GM18868 (cell line): ENCODE results near the gene SLU7.
"Not testable (repeated sequence)": the region's sequence is repeated elsewhere in the genome, so short reads cannot be mapped to it uniquely, and the experiment has no call there.

Experiments
- ATAC-seq: cut with Tn5 transposase; IDR thresholded peaks from one replicate; pipeline ENCODE4 v1.9.1; 2021; ENCODE audit warnings: mild to moderate bottlenecking, moderate library complexity; ENCODE audit not compliant: unreplicated experiment

Gene SLU7

GRCh38 chr5:160451281-160451680 is 32.4 kb upstream of the SLU7 start:
- ATAC-seq, result no peak

DNA sequence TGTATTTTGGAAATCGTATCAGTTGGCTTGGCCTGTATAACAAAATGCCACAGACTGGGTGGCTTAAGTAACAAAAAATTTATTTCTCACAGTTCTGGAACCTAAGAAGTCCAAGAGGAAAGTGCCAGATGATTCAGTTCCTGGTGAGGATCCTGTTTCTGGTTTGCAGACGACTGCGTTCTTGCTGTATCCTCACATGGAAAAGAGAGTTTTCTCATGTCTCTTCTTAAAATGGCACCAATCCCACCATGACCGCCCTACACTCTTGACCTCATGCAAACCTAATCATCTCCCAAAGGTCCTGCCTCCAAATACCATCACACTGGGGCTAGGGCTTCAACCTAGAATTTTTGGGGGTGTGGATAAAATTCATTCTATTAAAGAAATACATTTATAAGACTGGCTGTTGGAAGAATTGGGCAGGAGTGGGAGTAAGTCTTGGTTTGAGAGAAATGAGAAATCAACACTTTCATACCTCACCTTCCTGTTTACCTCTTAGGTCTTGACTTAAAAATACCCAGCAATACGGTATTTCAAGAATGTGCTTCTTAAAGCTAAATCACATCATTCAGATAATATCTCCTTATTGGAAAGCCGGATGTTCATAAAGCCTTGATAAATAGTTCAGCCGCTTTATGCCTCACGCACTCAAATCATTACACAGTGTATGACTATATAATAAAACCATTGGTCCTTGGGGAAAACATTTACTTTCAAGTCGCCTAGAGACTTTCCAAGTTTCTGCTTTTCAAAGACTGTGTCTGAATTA is 31.5 kb upstream of the SLU7 start:
- ATAC-seq, result peak; percentile 47

DNA sequence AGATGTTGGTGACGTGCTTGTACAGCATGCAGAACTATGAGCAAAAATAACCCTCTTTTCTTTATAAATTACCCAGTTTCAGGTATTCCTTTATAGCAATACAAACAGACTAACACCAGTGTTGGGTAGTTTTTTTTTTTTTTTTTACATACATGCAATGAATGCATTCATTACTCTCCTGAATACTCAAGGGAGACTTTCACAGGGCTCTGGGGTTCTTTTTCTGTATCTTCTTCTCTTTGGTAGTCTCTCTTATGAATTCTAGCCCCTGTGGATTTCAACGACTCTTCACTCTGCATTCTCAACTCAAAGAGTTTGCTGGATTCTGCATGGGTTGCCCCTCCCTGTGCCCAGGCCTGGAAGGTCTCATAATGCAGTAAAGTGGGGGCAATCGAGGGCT is 30.6 kb upstream of the SLU7 start:
- no peak for ATAC-seq

DNA sequence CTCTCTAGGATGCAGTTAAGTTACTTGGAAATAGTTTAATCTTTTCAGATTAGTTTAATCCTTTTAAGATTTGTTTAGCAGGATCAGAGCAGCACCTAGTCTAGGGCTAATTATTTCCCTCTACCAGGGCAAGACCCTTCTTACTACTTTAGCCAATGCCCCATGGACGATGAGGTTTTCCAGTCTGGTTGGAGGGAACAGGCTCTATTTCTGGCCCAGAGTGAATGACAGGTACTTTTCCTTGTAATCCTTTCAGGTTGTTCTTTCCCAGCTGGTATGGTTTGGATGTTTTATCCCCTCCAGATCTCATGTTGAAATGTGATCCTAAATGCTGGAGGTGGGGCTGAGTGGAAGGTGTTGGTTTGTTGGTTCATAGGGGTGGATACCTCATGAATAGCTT is 30.0 kb upstream of the SLU7 start:
- ATAC-seq, result no peak

GRCh38 chr5:160445751-160446150 is 26.9 kb upstream of the SLU7 start:
- ATAC-seq, result no peak

DNA sequence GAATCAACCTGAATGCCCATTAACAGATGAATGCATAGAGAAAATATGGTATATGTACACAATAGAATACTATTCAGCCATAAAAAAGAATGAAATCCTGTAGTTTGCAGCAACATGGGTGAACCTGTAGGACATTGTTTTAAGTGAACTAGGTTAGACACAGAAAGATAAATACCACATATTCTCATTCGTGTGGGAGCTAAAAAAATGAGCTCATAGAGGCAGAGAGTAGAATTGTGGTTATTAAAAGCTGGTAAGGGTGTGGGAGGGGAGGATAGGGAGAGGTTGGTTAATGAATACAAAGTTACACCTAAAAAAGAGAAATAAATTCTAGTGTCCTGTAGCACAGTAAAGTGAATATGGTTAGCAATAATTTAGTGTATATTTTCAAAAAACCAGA is 26.3 kb upstream of the SLU7 start:
- ATAC-seq, result no peak

DNA sequence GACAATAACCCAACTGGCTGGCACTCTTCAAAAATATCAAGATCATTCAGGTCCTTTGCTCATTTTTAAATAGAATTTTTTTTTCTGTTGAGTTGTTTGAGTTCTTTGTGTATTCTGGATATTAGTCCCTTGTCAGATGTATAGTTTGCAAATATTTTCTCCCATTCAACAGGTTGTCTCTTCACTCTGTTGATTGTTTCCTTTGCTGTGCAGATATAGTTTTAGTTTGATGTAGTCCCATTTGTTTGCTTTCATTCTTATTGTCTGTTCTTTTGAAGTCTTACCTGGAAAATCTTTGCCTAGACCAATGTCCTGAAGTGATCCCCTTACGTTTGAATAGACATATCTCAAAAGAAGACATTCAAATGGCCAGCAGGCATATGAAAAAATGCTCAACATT is 25.5 kb upstream of the SLU7 start:
- ATAC-seq, result no peak

GRCh38 chr5:160442824-160443431 is 24.0 kb upstream of the SLU7 start:
- peak; percentile 44 for ATAC-seq

GRCh38 chr5:160441311-160441781 is 22.5 kb upstream of the SLU7 start:
- ATAC-seq, result no peak

- peak; percentile 51 for ATAC-seq
Measured at GRCh38 chr5:160439205-160439600, 20.3 kb upstream of the SLU7 start.

DNA sequence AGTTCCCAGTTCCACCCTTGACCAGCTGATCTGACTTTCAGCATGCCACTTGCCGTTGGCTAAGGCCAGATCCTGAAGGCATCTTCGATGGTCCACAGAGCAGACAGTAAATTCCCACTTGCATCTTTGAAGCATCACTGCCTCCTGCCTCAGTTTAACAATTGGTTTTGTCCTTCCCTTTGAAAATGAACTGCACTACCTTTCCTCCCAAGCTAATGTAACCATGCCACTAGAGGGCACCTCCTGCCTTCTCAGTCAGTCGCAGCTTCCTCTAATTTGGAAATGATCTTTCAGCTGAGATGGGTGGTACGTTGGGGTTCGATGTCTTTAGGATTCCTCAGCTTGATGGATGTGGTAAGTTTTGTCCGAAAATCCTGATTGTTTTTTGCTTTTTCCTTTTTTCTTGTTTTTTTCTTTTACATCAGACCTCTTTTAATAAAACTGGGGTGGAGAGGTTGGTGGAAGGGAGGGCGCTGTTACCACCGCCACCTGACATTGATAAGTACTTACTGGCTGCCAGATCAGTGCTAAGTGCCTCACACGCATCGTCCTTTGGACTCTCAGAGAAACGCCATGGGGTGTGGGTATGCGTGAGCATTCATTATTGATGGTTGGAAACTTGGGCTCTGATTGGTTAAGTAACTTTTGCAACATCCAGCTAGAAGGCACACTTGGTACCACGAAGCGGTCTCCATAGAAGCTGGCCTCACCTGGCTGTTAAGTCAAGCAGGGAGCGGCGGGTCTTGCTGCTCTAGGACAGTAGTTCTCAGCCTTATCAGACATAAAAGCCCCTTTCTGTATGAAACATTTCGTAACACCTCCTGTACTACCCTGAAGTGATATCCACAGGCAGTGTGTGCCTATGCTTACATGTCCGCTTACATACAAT is 19.7 kb upstream of the SLU7 start:
- ATAC-seq, result peak; percentile 24

- no peak for ATAC-seq
Measured at GRCh38 chr5:160437271-160437670, 18.4 kb upstream of the SLU7 start.

DNA sequence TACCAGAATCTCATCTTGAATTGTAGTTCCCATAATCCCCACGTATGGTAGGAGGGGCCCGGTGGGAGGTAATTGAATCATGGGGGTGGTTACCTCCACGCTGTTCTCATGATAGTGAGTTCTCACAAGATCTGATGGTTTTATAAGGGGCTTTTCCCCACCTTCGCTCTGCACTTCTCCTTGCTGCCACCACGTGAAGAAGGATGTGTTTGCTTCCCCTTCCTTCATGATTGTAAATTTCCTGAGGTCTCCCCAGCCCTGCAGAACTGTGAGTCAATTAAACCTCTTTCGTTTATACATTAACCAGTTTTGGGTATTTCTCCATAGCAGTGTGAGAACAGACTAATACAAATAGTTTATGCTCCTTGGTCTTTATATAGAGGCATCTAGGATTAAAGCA is 17.8 kb upstream of the SLU7 start:
- ATAC-seq, result not testable (repeated sequence)

DNA sequence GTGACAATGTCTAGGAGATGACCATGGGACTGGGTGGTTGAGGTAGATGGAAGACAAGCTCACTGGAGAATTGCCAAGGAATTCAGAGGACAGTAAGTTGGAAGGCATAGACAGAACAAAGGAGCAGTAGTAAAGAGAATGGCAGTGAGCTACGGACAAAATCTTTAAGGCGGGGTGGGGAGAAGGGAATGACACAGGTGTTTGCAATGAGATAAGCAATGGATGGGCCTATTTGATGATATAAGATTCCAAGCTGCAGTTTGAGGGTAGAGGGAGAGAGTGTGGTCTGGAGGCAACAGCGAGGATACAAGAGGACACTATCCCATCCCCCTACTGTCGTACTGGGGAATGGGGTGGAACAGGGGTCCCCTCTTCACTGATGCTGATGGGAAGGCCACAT is 17.1 kb upstream of the SLU7 start:
- ATAC-seq, result no peak

DNA sequence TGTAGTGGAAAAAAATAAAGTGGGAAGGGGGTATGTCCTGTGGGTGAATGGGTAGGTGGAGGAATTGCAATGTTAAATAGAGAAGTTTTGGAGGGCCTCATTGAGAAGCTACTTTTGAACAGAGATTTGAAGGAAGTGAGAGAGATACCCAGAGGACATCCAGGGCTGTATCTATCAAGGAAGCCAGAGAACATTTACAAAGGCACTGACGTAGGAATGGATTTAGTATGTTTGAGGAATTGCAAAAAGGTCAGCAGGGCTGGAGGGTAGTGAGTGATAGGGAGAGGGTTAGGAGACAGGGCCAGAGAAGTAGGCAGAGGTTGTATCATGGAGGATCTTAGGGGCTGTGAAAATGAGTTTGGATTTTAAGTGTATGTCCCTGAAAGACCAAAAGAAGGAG is 16.7 kb upstream of the SLU7 start:
- no peak for ATAC-seq

- ATAC-seq, result peak; percentile 85
Measured at GRCh38 chr5:160434022-160434531, 15.2 kb upstream of the SLU7 start.

DNA sequence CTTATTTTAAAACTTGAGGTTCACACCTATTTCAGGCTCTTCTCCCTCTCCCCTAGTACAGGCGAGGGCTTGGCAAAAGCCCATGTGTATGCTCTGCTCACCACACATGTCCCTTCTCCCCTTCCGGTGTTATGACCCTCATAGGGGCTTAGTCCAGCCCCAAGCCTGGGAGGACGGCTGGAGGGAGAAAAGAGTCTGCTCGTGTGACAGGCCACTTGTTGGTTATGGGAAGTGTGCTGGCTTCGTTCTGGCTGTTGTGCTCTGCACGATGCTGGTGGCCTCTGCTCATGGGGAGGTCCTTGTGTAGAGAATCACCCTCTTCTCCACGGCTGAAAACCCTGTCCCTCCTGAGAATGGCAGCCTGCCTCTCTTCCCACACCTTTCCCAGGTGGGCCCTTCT is 13.9 kb upstream of the SLU7 start:
- ATAC-seq, result no peak

DNA sequence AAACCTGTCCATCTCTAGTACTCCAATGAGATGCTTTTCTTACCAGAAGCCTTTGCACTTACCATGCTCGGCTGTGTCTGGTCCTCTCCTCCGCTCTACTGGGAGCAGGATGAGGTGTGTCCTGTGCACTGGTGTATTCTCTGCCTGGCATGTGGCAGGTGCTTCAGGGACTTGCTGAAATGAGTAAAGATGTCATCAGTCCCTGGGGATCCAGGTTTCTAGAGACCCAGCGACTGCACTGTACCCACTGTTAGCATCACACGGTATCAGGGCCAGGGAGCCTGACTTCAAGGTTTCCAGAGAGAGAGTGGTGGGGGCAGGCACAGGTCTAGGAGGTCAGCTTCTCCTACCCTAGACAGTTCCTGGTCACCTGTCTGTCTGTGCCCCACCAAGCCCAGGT is 13.3 kb upstream of the SLU7 start:
- ATAC-seq, result peak; percentile 27

- ATAC-seq, result no peak
Measured at GRCh38 chr5:160427607-160428006, 8.7 kb upstream of the SLU7 start.

DNA sequence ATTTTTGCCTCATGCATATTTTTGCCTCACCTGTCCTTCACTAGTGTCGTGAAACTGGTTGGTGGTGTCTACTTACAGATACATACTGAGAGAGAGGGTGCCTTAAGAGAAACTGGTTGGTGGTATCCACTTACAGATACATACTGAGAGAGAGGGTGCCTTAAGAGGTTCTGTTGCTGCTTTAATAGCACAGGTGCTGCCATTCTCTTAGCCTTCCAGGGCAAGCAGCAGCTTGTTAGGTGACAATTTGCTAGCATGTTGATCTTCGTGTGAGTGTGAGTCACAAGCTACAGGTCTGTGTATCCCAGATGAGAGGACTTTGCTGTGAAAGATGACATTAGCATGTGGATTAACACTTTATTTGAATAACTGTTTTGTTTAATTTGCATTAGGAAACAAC is 4.2 kb upstream of the SLU7 start:
- ATAC-seq, result no peak

GRCh38 chr5:160421625-160422258 is 2.9 kb upstream of the SLU7 start, which contains the start of gene PTTG1:
TSS of gene PTTG1 (plus strand) at chr5:160421855. CDS start at chr5:160422313, 458 bp downstream.
- ATAC-seq, result peak; percentile 64
